Measurements from ENCODE around the gene CT55. TPM values are rescaled to one million over a fixed set of nuclear protein-coding genes. Genes with fewer than 3 reads are reported as not detected.
"Not testable (repeated sequence)": the region's sequence is repeated elsewhere in the genome, so short reads cannot be mapped to it uniquely, and the experiment has no call there.

Gene CT55, protein sequence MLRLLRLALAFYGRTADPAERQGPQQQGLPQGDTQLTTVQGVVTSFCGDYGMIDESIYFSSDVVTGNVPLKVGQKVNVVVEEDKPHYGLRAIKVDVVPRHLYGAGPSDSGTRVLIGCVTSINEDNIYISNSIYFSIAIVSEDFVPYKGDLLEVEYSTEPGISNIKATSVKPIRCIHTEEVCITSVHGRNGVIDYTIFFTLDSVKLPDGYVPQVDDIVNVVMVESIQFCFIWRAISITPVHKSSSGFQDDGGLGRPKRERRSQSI
- total RNA-seq (ENCODE audit: unreplicated experiment): 0.34 TPM
- long read RNA-seq: 0 reads

DNA sequence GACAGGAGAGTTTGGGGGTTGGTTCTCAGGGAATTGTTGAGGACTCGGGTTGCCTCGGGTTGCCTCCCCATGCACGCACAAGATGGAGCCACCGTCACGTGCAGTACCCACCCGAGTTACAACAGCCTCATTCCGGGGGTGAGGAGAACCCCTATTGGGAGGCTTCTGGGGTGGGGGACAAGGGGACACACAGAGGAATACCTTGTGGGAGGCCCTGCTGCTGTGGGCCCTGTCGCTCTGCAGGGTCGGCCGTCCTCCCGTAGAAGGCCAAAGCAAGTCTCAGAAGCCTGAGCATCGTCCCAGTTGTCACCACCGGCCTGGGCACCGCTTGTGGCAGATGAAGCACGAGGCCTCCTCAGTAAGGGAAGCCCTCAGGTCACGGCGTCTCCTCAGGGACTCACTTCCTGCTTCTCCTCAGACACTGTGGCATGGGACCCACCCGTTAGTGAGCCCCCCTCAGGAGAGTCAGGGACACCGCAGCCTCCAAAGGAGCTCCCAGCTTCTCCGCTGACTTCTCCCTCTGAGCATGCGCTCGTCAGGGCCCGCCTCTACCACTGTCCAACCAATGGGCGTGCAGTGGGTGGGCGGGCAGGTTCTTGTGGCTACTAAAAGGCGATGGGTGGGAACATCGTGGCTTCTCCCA is at the start of gene CT55:
Gene CT55, minus strand, starts transcription at position 522 of the 643 bp plus-strand sequence. Its CDS starts 227 bp downstream, at position 295.
- Mint-ChIP-seq H3K27me3 (ENCODE audit: unreplicated experiment) (no peaks in the 10 kb centered on the region), H3K4me3 (ENCODE audit: unreplicated experiment) (no peak within 1 kb of the TSS), H3K27ac (ENCODE audit: unreplicated experiment) (no peak within 1 kb of the TSS), H3K9me3 (ENCODE audit: unreplicated experiment) (no peaks in the 10 kb centered on the region), H3K4me1 (ENCODE audit: low read depth, unreplicated experiment) (no peaks in the 10 kb centered on the region), H3K36me3 (ENCODE audit: unreplicated experiment) (no peaks in the 10 kb centered on the region)
- TF ChIP-seq, protein P1, sequence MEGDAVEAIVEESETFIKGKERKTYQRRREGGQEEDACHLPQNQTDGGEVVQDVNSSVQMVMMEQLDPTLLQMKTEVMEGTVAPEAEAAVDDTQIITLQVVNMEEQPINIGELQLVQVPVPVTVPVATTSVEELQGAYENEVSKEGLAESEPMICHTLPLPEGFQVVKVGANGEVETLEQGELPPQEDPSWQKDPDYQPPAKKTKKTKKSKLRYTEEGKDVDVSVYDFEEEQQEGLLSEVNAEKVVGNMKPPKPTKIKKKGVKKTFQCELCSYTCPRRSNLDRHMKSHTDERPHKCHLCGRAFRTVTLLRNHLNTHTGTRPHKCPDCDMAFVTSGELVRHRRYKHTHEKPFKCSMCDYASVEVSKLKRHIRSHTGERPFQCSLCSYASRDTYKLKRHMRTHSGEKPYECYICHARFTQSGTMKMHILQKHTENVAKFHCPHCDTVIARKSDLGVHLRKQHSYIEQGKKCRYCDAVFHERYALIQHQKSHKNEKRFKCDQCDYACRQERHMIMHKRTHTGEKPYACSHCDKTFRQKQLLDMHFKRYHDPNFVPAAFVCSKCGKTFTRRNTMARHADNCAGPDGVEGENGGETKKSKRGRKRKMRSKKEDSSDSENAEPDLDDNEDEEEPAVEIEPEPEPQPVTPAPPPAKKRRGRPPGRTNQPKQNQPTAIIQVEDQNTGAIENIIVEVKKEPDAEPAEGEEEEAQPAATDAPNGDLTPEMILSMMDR (IDR thresholded peaks at IDR 0.05; ENCODE audit: partially characterized antibody, unreplicated experiment): no peak
- no peak for DNase-seq

DNA sequence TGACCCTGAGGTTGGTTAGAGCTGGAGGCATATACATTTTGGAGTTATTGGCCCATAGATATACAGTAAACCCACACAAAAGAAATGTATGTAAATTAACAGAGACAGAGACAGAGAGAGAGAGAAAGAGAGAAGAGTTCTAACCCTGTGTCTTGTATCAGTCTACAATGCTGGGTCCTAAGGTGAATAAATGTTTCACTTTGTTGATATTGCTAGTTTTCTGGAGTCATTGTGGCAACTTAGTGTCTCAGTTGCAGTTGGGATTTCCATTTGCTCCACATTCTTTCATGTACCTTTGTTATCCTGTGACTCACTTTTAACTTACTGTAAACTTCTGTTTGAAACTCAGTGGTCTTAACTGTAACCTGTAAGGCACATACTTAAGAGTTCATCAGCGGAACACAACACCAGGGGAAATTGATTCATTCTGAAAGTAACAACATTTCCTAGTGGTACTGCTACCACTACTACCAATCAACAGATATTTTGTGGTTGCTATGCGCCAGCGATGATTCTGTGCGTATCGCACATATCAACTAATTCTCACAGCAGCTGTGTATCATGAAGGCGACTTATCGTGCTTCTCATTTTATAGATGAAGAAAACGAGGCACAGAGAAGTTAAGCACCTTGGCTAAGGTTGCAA is 42.1 kb upstream of the CT55 start:
- Mint-ChIP-seq H3K27ac (ENCODE audit: unreplicated experiment) (no peak overlapping the region), H3K9me3 (ENCODE audit: unreplicated experiment) (no peaks in the 10 kb centered on the region), H3K4me1 (ENCODE audit: low read depth, unreplicated experiment) (no peaks in the 10 kb centered on the region), H3K27me3 (ENCODE audit: unreplicated experiment) (no peaks in the 10 kb centered on the region), H3K4me3 (ENCODE audit: unreplicated experiment) (no peak overlapping the region), H3K36me3 (ENCODE audit: unreplicated experiment) (no peaks in the 10 kb centered on the region)
- no peak for DNase-seq
- TF ChIP-seq, protein P1 (IDR thresholded peaks at IDR 0.05; ENCODE audit: partially characterized antibody, unreplicated experiment): no peak

DNA sequence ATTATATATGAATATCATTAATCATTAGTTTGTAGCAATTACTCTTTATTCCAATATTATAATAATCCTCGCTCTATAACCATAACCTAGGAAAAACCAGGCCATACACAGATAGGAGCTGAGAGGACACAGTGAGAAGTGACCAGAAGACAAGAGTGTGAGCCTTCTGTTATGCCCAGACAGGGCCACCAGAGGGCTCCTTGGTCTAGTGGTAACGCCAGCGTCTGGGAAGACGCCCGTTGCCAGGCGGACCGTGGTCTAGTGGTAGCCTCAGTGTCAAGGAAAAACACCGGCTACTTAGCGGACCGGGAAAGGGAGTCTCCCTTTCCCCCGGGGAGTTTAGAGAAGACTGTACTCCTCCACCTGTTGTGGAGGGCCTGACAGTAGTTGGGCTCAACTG is 35.2 kb upstream of the CT55 start:
- not testable (repeated sequence) for H3K4me3 Mint-ChIP-seq (ENCODE audit: unreplicated experiment); H3K9me3 Mint-ChIP-seq (ENCODE audit: unreplicated experiment); H3K4me1 Mint-ChIP-seq (ENCODE audit: low read depth, unreplicated experiment); H3K27ac Mint-ChIP-seq (ENCODE audit: unreplicated experiment); H3K36me3 Mint-ChIP-seq (ENCODE audit: unreplicated experiment); H3K27me3 Mint-ChIP-seq (ENCODE audit: unreplicated experiment)
- TF ChIP-seq, protein P1 (IDR thresholded peaks at IDR 0.05; ENCODE audit: partially characterized antibody, unreplicated experiment): peak; percentile 59
- DNase-seq: peak; percentile 58

DNA sequence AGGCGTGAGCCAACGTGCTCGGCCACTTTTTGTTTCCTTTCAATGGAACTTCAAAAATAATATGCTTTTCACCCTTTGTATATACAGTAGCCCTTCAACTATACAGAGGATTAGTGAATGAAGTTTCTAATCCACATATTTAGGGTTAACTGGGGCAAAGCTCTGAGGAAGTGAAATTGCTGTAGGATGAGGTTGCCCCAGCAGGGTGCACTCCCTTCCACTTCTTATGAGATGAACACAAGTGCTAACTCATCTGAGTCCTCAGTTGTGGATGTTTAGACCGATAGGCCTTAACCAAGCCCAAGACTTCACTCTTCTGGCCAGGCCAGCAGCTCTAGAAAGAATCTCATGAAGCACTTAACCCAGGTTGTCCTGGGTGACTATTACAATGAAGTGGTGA is 29.1 kb upstream of the CT55 start:
- Mint-ChIP-seq H3K36me3 (ENCODE audit: unreplicated experiment) (no peaks in the 10 kb centered on the region), H3K4me1 (ENCODE audit: low read depth, unreplicated experiment) (no peaks in the 10 kb centered on the region), H3K27ac (ENCODE audit: unreplicated experiment) (no peak overlapping the region), H3K9me3 (ENCODE audit: unreplicated experiment) (no peaks in the 10 kb centered on the region), H3K4me3 (ENCODE audit: unreplicated experiment) (no peak overlapping the region), H3K27me3 (ENCODE audit: unreplicated experiment) (peaks cover 2% of the 10 kb centered on the region)
- TF ChIP-seq, protein P1 (IDR thresholded peaks at IDR 0.05; ENCODE audit: partially characterized antibody, unreplicated experiment): no peak
- DNase-seq: no peak

DNA sequence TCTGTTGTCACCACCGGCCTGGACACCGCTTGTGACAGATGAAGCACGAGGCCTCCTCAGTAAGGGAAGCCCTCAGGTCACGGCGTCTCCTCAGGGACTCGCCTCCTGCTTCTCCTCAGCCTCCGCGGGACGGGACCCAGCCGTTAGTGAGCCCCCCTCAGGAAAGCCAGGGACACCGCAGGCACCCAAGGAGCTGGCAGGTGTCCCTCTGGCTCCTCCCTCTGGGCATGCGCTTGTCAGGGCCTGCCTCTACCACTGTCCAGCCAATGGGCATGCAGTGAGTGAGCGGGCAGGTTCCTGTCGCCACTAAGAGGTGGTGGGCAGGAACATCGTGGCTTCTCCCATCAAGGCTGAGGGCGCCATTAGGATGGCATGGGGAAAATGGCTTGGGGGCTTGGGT is 23.5 kb upstream of the CT55 start:
- TF ChIP-seq, protein P1 (IDR thresholded peaks at IDR 0.05; ENCODE audit: partially characterized antibody, unreplicated experiment): no peak
- H3K4me1 Mint-ChIP-seq (ENCODE audit: low read depth, unreplicated experiment): no peaks in the 10 kb centered on the region
- DNase-seq: no peak
- H3K4me3 Mint-ChIP-seq (ENCODE audit: unreplicated experiment): no peak overlapping the region
- H3K9me3 Mint-ChIP-seq (ENCODE audit: unreplicated experiment): no peaks in the 10 kb centered on the region
- H3K27me3 Mint-ChIP-seq (ENCODE audit: unreplicated experiment): peaks cover 2% of the 10 kb centered on the region
- H3K36me3 Mint-ChIP-seq (ENCODE audit: unreplicated experiment): no peaks in the 10 kb centered on the region
- H3K27ac Mint-ChIP-seq (ENCODE audit: unreplicated experiment): no peak overlapping the region

Measured in glutamatergic neuron (in vitro differentiated cells).